Measurements from ENCODE around the gene MSMO1.
A peak's percentile ranks its signal among the peaks of the same experiment; 100 is the strongest.

The MSMO1 gene

DNA sequence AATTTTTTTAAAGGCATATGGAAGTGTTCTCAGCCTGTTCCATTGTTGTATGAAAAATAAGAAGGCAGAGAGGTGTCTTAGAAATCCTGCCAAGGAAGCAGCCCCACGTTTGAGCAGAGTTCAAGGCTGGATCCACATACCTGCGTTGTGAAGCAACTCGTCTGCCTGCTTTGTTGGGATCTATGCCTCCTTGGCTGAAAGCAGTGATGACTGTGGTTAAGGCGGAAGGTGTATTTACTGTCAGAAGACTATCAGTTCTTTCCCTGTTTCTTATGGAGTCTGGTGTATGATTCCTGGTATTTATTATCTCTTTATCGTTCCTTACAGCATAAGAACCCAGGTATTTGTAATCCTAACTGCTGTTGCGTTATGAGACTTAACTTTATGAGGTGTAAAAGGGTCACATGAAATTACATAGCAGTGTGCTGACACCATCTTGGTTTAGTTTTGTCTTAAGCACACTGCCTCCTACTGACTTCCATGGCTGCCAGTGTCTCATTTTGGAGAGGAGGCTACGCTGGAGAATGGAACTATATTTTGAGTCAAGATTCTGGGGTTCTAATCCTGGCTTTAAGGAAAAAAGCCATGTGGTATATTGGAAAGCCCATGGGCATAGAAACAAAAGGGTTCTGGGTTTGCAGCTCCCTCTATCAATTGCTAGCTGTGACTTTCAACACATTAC is 3.1 kb upstream of the MSMO1 start:
- Histone ChIP-seq H3F3A (ENCODE audit: insufficient read depth) (0 out of 2 replicates have a peak, but pooled peaks cover 9% of the 10 kb centered on the region), H3K4me2 (ENCODE audit: low read depth, low read length, poor library complexity, severe bottlenecking) (no peak overlapping the region), H3K27ac (ENCODE audit: low read depth, low read length) (no peak overlapping the region), H3K9me3 (ENCODE audit: insufficient read depth, low read length) (no peaks in the 10 kb centered on the region), H3K36me3 (ENCODE audit: low read length) (no peaks in the 10 kb centered on the region), H2AFZ (ENCODE audit: low read depth, low read length, severe bottlenecking) (no peak overlapping the region), H3K27me3 (ENCODE audit: low read length) (no peaks in the 10 kb centered on the region), H3K9me2 (replicated peaks; ENCODE audit: insufficient read depth, low read length) (no peaks in the 10 kb centered on the region), H3K9ac (ENCODE audit: low read length) (no peak overlapping the region), H4K20me1 (ENCODE audit: low read depth, low read length) (peaks cover 4% of the 10 kb centered on the region; the same call in 1 of the 2 replicates), H3K4me3 (ENCODE audit: insufficient read depth, low read length, poor library complexity, severe bottlenecking) (no peak overlapping the region), H3K79me2 (ENCODE audit: insufficient read depth, low read length) (peaks cover 19% of the 10 kb centered on the region)
- TF ChIP-seq EZH2phosphoT487 (conservative IDR thresholded peaks at IDR 0.05; ENCODE audit: low read length) = no peak
- TF ChIP-seq, protein P1, sequence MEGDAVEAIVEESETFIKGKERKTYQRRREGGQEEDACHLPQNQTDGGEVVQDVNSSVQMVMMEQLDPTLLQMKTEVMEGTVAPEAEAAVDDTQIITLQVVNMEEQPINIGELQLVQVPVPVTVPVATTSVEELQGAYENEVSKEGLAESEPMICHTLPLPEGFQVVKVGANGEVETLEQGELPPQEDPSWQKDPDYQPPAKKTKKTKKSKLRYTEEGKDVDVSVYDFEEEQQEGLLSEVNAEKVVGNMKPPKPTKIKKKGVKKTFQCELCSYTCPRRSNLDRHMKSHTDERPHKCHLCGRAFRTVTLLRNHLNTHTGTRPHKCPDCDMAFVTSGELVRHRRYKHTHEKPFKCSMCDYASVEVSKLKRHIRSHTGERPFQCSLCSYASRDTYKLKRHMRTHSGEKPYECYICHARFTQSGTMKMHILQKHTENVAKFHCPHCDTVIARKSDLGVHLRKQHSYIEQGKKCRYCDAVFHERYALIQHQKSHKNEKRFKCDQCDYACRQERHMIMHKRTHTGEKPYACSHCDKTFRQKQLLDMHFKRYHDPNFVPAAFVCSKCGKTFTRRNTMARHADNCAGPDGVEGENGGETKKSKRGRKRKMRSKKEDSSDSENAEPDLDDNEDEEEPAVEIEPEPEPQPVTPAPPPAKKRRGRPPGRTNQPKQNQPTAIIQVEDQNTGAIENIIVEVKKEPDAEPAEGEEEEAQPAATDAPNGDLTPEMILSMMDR (IDR thresholded peaks at IDR 0.05; ENCODE audit: insufficient read depth, low read length, poor library complexity, severe bottlenecking) = no peak

GRCh38 chr4:165324918-165325304 is 2.6 kb upstream of the MSMO1 start:
- no peak overlapping the region for H2AFZ ChIP-seq (ENCODE audit: low read depth, low read length, severe bottlenecking)

GRCh38 chr4:165325732-165326512 is 1.5 kb upstream of the MSMO1 start:
- Histone ChIP-seq H3K4me3 (ENCODE audit: insufficient read depth, low read length, poor library complexity, severe bottlenecking) (peak overlapping the region; percentile 85), H3F3A (ENCODE audit: insufficient read depth) (0 out of 2 replicates have a peak, but pooled peaks cover 9% of the 10 kb centered on the region), H3K9ac (ENCODE audit: low read length) (peak overlapping the region; percentile 62), H3K9me2 (replicated peaks; ENCODE audit: insufficient read depth, low read length) (no peaks in the 10 kb centered on the region), H4K20me1 (ENCODE audit: low read depth, low read length) (peaks cover 16% of the 10 kb centered on the region), H3K27ac (ENCODE audit: low read depth, low read length) (peak overlapping the region; percentile 84), H2AFZ (ENCODE audit: low read depth, low read length, severe bottlenecking) (peak overlapping the region; percentile 79), H3K27me3 (ENCODE audit: low read length) (no peaks in the 10 kb centered on the region), H3K36me3 (ENCODE audit: low read length) (0 out of 2 replicates have a peak, but pooled peaks cover 10% of the 10 kb centered on the region), H3K9me3 (ENCODE audit: insufficient read depth, low read length) (no peaks in the 10 kb centered on the region), H3K4me2 (ENCODE audit: low read depth, low read length, poor library complexity, severe bottlenecking) (peak overlapping the region; percentile 92), H3K79me2 (ENCODE audit: insufficient read depth, low read length) (peaks cover 34% of the 10 kb centered on the region)
- TF ChIP-seq, protein P1 (IDR thresholded peaks at IDR 0.05; ENCODE audit: insufficient read depth, low read length, poor library complexity, severe bottlenecking) = no peak
- no peak for TF ChIP-seq EZH2phosphoT487 (conservative IDR thresholded peaks at IDR 0.05; ENCODE audit: low read length)

More at GRCh38 chr4:165324918-165325304, 2.6 kb upstream of the MSMO1 start:
- TF ChIP-seq EZH2phosphoT487 (conservative IDR thresholded peaks at IDR 0.05; ENCODE audit: low read length) = no peak
- TF ChIP-seq, protein P1 (IDR thresholded peaks at IDR 0.05; ENCODE audit: insufficient read depth, low read length, poor library complexity, severe bottlenecking) = no peak
- H3K36me3 ChIP-seq (ENCODE audit: low read length) = 0 out of 2 replicates have a peak, but pooled peaks cover 3% of the 10 kb centered on the region
- H3K4me2 ChIP-seq (ENCODE audit: low read depth, low read length, poor library complexity, severe bottlenecking) = no peak overlapping the region
- no peak overlapping the region for H3K9ac ChIP-seq (ENCODE audit: low read length)
- H3K4me3 ChIP-seq (ENCODE audit: insufficient read depth, low read length, poor library complexity, severe bottlenecking) = no peak overlapping the region
- H3K27ac ChIP-seq (ENCODE audit: low read depth, low read length) = no peak overlapping the region
- no peaks in the 10 kb centered on the region for H3K9me2 ChIP-seq (replicated peaks; ENCODE audit: insufficient read depth, low read length)
- H3K79me2 ChIP-seq (ENCODE audit: insufficient read depth, low read length) = peaks cover 24% of the 10 kb centered on the region
- H3K9me3 ChIP-seq (ENCODE audit: insufficient read depth, low read length) = no peaks in the 10 kb centered on the region
- H3F3A ChIP-seq (ENCODE audit: insufficient read depth) = 0 out of 2 replicates have a peak, but pooled peaks cover 9% of the 10 kb centered on the region
- H3K27me3 ChIP-seq (ENCODE audit: low read length) = no peaks in the 10 kb centered on the region
- H4K20me1 ChIP-seq (ENCODE audit: low read depth, low read length) = peaks cover 6% of the 10 kb centered on the region
